Measurements from ENCODE around the gene ZSCAN5A.
"Not testable (repeated sequence)": the region's sequence is repeated elsewhere in the genome, so short reads cannot be mapped to it uniquely, and the experiment has no call there.

Gene ZSCAN5A

DNA sequence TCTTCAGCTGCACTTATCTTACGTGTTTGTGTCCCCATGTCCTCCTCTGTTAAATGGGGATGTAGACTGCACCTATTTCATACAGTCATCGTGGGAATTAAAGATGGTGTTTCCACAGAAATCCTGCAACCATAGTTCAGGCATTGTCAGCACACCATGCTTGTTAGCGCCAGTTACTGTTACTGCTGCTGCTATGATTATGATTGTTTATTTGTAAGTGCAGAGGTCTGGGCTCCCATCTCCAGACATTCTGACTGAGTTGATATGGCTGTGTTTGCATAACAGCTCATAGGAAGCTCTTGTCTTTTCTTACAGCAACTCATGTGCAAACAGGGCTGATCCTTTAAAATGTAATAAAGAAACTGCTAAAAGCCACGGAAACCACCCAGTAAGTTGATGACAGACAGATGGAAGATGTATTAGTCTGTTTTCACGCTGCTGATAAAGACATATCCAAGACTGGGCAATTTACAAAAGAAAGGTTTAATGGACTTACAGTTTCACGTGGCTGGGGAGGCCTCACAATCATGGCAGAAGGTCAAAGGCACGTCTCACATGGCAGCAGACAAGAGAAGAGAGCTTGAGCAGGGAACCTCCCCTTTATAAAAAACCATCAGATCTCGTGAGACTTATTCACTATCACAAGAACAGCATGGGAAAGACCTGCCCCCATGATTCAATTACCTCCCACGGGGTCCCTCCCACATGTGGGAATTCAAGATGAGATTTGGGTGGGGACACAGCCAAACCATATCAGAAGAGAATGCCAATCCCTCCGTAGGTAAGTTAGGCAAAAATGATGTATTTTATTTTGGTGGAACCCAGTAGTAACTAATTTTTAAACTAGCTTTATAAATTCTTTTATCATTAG lies 1.6 kb downstream of the ZSCAN5A start:
- no peak for DNase-seq

DNA sequence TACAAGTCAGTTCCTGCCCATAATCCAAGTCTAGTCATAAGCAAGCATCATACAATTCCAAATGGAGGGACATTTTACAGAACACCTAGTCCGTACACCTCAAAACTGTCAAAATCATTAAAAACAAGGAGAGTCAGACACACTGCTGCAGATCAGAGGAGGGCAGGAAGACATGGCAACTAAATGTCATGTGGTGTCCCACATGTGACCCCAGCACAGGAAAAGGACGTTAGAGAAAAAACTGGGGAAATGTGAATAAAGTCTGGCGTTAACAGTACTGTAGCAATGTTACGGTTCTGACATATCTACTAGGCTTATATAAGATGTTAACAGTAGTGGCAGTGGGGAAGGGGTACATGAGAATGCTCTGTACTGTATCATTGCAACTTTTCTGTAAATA lies 2.3 kb downstream of the ZSCAN5A start:
- DNase-seq: no peak

DNA sequence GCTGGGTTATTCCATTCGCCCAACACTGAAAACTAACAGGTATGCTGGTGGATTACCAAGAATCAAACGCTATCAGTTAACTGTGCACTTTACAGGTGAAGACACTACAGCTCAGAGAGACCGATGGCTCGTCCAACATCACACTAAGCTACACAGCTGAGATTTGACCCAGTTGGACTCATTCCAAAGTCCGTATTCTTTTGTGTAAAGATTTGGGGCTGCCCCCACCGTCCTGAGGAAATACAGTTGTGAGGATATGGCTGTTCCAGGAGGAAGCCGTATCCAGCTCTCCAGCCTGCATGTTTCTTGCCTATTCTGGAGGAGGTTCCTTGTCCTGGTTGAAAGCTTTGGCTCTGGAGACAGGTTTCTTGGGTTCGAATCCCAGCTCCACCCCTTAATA lies 4.2 kb downstream of the ZSCAN5A start:
- no peak for DNase-seq

DNA sequence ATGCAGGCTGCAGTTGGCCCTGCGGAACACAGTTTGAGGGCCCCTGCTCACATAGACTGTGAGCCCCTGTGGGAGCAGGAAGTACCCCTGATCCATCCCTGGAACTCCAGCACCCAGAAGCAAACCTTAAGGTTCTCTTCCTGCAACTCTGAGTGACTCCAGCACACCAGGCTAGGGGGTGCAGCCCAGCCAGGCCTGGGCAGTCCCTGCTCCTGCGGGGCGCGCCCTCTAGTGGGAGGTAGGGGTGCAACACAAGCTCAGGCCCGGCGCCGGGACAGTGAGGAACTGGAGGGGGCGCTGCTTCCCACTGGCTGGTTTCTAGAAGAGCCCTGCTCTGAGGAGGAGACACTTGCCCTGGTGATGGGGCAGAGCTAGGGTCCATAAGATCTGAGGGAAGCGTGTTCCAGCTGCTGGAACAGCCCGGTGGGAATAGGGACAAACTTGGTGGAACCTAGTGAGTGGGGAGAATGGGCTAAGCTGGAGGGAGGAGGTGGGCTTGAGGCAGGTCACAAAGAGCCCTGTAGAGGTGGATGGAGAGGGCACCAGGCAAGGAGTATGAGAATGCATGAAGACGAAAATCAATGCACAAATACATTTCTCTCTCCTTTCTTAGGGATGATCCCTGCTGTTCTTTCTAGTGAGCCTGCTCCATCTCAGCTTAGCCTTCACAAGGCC lies 5.0 kb downstream of the ZSCAN5A start:
- peak; percentile 48 for DNase-seq

DNA sequence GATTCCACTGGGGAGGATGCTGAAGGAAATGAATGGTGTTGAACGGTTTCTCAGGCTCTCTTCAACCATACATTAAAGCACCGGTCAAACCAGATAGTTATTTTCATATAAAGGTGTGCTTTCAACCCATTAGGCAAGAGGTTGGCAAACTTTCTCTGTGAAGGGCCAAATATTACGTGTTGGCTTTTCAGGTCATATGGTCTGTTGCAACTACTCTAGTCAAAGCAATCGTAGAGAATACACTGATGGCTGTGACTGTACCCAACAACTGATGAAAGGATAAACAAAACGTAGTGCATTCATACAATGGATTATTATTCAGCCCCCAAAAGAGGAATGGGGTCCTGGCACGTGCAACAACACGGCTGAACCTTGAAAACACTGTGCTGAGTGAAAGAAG lies 5.8 kb downstream of the ZSCAN5A start:
- DNase-seq: no peak

DNA sequence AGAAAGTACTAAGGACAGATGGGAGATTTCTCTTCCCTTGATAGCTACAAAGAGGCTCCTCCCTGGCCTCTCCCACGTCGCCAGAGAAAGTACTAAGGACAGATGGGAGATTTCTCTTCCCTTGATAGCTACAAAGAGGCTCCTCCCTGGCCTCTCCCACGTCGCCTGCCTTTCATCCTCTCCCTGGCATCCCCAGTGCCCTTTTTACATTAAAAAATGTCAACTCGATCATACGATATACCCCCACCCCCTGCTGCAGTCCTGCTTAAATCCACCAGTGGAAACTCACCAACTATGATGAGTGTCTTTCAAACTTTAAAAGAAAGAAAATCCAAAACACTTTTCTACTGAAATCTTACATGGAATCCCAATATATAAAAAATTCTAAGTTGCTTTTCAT lies 7.6 kb downstream of the ZSCAN5A start:
- DNase-seq: not testable (repeated sequence)

DNA sequence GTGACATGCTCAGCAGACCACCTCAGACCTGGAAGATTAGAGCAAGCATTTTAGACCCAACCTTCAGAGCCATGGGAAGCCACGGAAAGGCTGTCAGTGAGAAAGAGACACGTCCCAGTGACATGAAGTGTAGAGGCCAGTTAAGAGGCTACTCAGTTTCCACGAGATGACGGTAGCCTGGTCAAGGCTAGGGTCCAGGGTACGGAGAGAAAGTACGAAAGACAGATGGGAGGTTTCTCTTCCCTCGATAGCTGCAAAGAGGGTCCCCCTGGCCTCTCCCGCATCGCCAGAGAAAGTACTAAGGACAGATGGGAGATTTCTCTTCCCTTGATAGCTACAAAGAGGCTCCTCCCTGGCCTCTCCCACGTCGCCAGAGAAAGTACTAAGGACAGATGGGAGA lies 8.6 kb downstream of the ZSCAN5A start:
- no peak for DNase-seq

DNA sequence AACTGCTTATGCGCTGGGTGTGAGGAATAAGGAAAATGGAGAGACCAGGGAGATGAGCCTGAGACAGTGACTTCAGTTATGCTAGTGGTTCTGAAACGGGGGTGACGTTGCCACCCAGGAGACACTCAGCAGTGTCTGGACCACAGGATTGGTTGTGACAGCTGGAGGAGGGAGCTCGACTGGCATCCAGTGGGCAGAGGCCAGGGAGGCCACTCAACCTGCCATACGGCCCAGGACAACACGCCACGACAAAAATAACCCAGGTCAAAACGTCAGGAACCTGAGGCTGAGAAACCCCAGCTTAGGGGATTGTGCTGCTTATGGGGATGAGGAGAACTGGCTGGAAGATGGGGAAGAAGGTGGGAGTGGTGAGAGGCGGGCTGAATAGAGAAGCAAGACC lies 10.4 kb downstream of the ZSCAN5A start:
- no peak for DNase-seq

DNA sequence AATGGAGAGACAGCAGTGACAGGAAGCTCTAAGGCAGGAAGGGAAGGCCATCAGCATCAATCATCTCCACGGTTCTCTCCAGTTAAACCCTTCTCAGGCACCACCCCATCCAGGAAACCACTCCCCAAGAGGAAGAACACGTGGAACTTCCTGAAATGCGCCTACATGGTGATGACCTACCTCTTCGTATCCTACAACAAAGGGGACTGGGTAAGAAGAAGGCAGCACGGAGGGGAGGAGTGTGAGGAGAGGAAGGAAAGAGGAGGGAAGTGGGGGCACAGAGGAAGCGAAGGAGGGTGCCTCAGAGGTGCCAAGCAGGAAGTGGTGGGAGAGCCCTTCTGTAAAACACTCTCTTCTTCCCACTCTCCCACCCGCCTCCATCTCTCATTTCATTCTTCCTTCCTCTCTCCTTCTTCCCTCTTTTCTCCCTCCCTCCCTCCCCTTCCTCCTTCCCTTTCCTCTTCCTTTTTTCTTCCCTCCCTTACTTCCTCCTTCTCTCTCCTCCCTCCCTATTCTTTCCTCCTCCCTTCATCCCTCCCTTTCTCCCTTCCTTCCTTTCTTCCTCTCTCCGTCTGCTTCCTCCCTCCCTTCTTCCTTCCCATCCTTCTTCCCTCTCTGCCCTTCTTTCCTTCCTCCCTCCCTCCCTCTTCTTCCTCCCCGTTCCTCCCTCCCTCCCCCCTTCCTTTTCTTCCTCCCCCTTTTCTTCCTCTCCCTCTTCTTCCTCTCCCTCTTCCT lies 12.6 kb downstream of the ZSCAN5A start:
- DNase-seq: no peak

DNA sequence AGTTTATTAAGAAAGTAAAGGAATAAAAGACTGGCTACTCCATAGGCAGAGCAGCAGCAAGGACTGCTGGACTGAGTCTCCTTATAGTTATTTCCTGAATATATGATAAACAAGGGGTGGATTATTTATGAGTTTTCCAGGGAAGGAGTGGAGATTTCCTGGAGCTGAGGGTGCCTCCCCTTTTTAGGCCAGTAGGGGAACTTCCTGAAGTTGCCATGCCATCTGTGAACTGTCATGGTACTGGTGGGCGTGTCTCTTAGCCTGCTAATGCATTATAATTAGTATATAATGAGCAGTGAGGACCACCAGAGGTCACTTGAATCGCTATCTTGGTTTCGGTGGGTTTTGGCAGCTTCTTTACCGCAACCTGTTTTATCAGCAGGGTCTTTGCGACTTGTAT lies 13.5 kb downstream of the ZSCAN5A start:
- no peak for DNase-seq

DNA sequence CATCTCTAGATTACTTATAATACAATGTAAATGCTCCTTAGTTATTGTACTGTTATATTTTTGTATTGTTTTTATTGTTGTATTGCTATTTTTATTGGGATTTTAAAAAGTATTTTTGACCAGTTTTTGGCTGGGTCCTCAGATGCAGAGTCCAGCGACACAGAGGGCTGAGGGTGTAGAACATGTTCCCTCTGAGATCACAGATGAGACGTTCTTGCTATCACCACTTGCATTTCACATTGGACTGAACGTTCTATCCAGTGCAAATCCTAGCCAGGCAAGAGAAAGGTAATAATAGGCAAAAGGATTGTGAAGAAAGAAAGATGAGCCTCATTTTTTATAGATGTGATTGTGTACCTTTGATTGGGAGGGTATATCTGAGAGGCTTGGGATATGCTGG lies 15.0 kb downstream of the ZSCAN5A start:
- DNase-seq: no peak

DNA sequence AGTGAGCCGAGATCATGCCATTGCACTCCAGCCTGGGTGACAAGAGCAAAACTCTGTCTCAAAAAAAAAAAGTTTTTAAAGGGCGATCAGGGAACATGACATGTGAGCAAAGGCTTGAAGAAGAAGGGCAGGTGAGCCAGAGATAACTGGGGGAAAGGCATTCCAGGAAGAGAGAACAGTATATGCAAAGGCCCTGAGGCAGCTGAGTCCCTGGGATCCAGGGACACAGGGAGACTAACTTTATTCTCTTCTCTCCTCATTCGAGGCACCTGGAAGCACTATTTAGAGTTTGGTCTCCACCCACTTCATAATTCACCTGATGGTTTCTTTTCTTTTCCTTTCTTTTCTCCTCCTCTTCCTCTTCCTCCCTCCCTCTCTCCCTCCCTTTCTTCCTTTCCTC lies 17.6 kb downstream of the ZSCAN5A start:
- DNase-seq: no peak

DNA sequence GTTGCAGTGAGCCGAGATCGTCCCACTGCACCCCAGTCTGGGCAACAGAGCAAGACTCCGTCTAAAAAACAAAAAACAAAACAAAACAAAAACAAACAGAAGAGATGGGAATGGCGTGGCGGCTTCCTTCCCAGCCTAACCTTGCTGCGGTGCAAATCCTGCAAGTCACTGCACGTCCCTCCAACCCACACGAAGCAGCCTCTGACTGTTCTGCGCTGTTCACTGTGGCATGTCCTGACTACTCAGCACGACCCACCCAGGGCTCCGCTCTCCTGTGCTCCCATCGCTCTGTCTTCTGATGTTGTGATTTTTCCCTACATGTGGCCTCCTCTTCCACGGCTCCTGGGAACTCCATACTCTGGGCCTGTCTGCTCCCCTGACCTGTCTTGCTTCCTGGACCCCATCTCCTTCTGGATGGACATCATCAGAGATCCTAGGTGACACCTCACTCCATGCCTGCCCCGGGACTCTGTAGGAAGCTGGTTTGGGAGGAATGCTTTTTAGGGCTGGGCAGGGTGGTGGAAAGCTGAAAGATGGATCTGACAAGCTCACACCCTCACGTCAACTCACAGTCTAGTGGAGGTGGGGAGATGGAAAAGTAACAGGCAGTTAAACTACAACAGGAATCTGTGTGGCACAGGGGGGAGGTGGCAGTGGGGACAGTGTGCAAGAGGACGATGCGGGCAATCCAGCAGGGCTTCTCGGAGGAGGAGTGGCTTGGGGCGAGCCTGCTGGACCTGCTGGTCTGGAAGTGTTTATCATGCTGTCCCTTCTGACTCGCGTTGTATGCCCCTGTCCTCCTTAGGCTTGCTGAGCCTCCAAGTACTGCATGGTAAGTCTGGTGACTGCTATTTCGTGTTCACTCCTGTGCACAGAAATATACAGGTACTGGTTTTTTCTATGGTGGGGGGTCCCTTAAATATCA lies 18.8 kb downstream of the ZSCAN5A start:
- DNase-seq: no peak

DNA sequence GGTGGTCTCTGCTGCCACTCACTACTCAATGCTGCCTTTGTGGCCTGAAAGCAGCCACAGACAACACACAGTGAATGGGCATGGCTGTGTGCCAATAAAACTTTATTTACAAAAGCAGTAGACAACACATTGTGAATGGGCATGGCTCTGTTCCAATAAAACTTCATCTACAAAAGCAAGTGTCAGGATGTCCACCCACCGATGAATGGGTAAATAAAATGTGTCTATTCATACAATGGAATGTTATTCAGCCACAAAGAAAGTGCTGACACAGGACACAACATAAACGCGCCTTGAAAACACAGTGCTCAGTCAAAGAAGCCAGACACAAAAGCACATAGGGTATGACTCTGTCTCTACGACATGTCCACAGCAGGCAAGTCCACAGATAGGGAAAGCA lies 20.1 kb downstream of the ZSCAN5A start:
- DNase-seq: no peak

DNA sequence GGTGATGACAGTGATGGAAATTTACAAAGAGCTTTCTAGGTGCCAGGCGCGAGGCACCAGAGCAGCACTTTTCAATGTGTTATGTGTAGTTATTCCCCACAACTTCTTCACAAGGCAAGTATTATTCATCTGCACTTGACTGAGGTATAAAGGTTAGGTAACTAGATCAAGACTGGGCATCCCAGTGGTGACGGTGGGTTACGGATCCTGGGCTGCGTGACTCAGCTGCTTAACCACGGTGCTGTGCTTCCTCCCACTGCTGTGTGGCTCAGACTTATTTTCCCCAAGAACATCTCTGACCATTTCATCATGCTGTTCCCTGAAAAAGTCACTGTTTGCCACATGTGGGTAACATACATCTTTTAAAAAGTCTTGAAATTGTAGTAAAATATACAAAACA lies 22.8 kb downstream of the ZSCAN5A start:
- DNase-seq: no peak

DNA sequence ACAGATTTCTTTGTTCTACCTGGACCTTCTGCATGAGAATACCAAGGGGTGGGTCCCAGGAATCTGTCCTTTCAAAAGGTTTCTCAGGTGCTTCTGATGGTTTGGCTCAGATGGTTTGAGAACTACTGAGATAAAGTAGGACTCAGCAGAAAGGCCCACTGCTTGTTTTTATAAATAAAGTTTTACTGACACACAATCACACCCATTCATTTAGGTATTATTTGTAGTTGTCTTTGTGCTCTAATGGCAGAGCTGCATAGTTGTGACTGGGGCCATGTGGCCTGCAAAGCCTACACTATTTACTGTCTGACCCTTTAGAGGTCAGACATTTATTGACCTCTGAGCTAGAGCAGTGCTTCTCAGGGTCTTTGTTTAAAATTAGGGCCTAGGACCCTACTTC lies 24.5 kb downstream of the ZSCAN5A start:
- DNase-seq: no peak

DNA sequence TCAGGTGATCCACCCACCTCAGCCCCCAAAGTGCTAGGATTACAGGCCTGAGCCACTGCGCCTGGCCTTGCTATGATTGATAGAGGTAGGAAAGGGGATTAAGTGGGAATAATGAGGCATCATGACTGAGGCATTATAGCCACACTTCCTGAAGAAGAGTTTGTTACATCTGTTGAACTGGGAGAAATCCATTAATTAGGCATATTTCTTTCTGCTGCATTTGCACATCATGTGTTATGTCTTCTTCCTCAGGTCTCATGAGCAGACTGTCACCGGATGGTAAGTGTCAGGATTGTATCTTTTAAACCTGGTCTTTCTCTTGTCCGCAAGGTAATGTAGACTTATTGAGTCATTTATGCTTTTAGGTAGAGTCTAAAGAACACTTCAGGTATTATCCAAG lies 29.9 kb downstream of the ZSCAN5A start:
- DNase-seq: no peak

DNA sequence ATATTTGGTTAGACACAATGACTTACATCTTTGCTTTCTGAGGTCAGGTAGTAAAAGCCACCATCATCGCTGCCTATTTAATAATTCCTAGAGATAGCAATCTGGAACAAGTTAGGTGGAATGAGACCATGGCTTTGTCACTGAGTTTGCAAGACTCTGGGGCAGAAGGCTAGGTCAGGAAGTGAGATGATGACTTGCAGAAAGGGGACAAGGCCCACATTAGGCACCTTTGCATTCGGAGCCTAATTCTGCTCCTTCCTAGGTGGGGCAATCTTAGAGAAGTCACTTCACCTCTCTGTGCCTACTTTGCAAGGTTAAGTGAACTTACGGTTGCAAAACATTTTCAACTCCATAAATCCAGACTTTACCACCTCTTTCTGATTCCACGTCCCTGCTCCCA lies 31.8 kb downstream of the ZSCAN5A start:
- no peak for DNase-seq

DNA sequence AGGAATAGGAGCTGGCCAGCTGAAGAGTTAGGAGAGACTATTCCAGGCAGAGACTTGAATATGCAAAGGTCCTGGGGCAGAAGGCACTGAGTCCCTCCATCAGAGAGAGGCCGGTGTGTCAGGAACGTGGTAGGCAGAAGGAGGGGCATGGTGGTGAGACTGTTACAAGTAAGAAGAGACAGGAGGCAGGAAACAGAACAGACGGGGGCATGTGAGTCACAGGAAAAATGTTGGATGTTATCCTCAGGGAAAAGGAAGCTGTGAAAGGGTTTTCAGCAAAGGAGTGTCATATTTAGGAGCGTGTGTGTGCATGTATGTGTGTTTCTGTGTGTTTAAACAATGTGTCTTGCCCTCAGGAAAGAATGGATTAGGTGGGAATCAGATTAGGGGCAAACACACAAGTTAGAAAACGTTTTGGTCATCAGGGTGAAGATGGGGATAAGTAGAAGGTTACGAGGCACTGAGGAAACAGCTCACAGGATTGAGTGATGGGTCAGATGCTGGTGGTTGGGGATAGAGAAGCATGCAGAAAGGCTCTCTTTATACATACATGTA lies 41.0 kb downstream of the ZSCAN5A start:
- DNase-seq: no peak

DNA sequence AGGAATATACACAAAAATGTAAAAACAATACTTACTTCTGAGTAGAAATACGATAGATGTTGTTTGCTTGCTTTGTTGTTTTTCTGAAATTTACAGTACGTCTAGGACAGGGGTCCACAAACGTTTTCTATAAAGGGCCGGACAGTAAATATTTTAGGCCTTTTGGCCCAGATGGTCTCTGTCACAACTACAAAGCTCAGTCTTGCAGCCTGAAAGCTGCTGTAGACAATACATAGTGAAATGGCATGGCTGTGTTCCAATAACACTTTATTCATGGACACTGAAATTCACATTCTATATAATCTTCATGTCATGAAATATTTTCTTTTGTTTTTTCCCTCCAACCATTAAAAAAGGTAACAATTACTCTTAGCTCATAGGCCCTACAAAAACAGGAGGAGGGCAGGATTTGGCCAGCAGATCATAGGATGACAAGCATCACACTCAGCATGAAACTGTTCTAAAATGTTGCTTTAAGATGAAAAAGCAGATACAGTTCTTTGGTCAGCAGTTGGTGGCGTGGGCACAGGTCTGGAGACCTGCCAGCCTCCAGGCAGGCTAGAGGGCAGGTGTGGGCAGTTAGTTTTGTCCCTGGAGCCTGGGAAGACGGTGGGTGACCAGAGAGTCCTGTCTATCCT lies 42.4 kb downstream of the ZSCAN5A start, which contains the start of gene EDDM13:
Gene EDDM13, plus strand, starts transcription at position 588 of the 638 bp plus-strand sequence. CDS start 87 bp downstream, outside the sequence.
- no peak for DNase-seq

DNA sequence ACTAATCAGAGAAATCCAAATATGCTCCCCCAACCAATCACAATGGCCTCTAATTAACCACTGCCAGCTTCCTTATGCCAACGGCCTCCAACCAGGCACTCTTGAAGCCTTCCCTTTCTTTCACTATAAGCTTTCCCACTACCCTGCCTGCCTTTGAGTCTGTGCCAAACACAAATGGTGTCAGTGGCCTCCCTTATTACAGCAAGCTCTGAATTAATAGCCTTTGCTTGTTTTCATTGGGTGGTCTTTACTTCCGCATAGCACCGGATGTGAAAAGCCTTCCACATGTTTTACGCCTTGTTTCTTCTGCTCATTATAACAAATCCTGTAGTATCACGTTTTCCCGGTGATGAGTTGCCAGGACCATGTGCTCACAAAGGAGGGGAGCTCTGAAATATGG lies 43.5 kb downstream of the ZSCAN5A start:
- DNase-seq: no peak

DNA sequence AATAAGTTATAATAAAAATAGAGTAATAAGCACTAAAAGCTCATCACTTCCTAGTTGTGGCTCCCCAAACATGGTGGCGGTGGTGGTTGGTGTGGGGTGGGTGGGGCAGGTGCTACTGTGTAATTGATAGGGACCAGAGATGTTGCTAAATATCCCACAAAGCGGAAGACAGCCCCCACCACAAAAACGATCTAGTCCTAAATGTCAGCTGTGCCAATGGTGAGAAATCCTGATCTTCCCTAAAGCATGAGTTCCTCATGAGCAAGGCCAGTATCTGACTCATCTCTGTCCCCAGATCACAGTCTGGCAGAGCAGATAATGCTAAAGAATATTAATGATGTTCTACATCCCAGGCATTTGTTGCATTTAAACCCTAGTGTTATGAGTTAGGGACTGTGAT lies 44.0 kb downstream of the ZSCAN5A start:
- DNase-seq: no peak

All from right forelimb (tissue), 1 donor.